Measurements from ENCODE around the gene CHRM4. TPM values are rescaled to one million over a fixed set of nuclear protein-coding genes. Genes with fewer than 3 reads are reported as not detected.

CHRM4 gene
- polyA plus RNA-seq, 2 donors, result 0.02 TPM; not detected in 1

DNA sequence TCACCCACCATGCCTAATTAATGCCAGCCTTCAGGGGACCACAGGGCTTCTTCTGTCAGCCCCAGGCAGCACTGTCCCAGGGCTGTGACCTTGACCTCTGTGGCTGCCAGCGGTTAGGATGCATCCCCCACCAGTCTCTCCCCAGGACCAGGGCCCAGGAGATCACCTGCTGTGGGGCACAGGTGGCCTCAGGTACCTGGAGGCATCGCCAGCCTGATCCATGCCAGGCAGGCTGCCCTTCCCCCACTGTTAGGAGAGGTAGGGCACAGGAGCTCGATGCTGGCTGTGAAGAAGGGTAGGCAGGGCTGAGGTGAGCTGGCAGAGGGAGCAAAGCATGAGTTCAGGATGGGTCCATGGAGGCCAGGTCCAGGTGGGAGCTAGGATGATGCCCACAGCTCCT, 26.8 kb downstream of the CHRM4 start:
- H3K4me1 ChIP-seq (ENCODE audit: control insufficient read depth in 2 of 2, insufficient read depth in 2 of 2, low read length in 1 of 2), result peaks cover 13 to 30% of the 10 kb centered on the region in 2 donors
- no peaks in the 10 kb centered on the region for H3K27me3 ChIP-seq (ENCODE audit: control insufficient read depth in 1 of 2, insufficient read depth in 2 of 2, low read length in 2 of 2)
- H3K4me3 ChIP-seq (ENCODE audit: low read depth in 1 of 2, low read length in 2 of 2), result no peak overlapping the region
- 76 to 78% methylated on average over 3 of the region's 3 CpGs for WGBS, 2 donors
- H3K36me3 ChIP-seq (ENCODE audit: control insufficient read depth in 2 of 2, insufficient read depth in 2 of 2, low read length in 1 of 2), result peaks cover 0 to 17% of the 10 kb centered on the region in 2 donors
- H3K9me3 ChIP-seq (ENCODE audit: control insufficient read depth in 2 of 2, insufficient read depth in 1 of 2, low read depth in 1 of 2, low read length in 1 of 2), result no peaks in the 10 kb centered on the region
- H3K27ac ChIP-seq (ENCODE audit: low read depth in 2 of 2, low read length in 1 of 2), result no peak overlapping the region

- no peak overlapping the region for H3K4me3 ChIP-seq (ENCODE audit: low read depth in 1 of 2, low read length in 2 of 2)
- H3K27ac ChIP-seq (ENCODE audit: low read depth in 2 of 2, low read length in 1 of 2), result peak overlapping the region; percentile 13 to 64
- H3K36me3 ChIP-seq (ENCODE audit: control insufficient read depth in 2 of 2, insufficient read depth in 2 of 2, low read length in 1 of 2), result peaks cover 0 to 16% of the 10 kb centered on the region in 2 donors
- H3K4me1 ChIP-seq (ENCODE audit: control insufficient read depth in 2 of 2, insufficient read depth in 2 of 2, low read length in 1 of 2), result peaks cover 13 to 30% of the 10 kb centered on the region in 2 donors
- no peaks in the 10 kb centered on the region for H3K27me3 ChIP-seq (ENCODE audit: control insufficient read depth in 1 of 2, insufficient read depth in 2 of 2, low read length in 2 of 2)
- 83 to 88% methylated on average over 9 of the region's 9 CpGs for WGBS, 2 donors
- no peaks in the 10 kb centered on the region for H3K9me3 ChIP-seq (ENCODE audit: control insufficient read depth in 2 of 2, insufficient read depth in 1 of 2, low read depth in 1 of 2, low read length in 1 of 2)
These were observed 27.5 kb downstream of the CHRM4 start for GRCh38 chr11:46364056-46364455.

DNA sequence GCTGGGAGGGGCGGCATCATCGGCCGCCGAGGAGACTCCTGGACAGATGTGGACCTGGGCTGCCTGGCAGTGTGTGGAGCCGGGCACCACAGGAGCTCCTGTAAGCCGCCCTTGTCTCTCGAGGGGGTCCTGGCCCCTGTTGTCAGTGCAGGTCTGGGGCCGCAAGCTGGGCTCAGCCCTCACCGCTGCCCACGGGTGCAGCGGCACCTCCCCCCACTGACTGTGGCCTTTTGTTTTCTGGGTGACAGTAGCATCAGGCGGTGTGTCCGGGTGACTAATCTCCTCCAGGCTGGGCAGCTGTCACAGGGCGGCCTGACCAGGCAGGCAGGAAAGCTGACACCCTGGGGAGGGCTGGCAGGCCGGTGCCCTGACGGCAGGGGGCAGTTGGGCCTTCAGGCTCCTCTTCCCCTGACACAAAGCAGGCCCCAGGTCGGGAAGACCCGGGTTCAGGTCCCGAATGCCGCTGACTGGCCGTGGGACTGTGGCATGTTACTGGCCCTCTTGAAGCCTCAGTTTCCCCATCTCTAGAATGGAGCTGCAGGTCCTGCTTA, 28.0 kb downstream of the CHRM4 start:
- H3K27ac ChIP-seq (ENCODE audit: low read depth in 2 of 2, low read length in 1 of 2), result peak overlapping the region; percentile 13 to 64
- H3K9me3 ChIP-seq (ENCODE audit: control insufficient read depth in 2 of 2, insufficient read depth in 1 of 2, low read depth in 1 of 2, low read length in 1 of 2), result no peaks in the 10 kb centered on the region
- WGBS, 2 donors, result 67 to 78% methylated on average over 21 of the region's 21 CpGs
- H3K4me1 ChIP-seq (ENCODE audit: control insufficient read depth in 2 of 2, insufficient read depth in 2 of 2, low read length in 1 of 2), result peaks cover 13 to 30% of the 10 kb centered on the region in 2 donors
- peaks cover 0 to 16% of the 10 kb centered on the region in 2 donors for H3K36me3 ChIP-seq (ENCODE audit: control insufficient read depth in 2 of 2, insufficient read depth in 2 of 2, low read length in 1 of 2)
- H3K27me3 ChIP-seq (ENCODE audit: control insufficient read depth in 1 of 2, insufficient read depth in 2 of 2, low read length in 2 of 2), result no peaks in the 10 kb centered on the region
- H3K4me3 ChIP-seq (ENCODE audit: low read depth in 1 of 2, low read length in 2 of 2), result no peak overlapping the region

- H3K4me3 ChIP-seq (ENCODE audit: low read depth in 1 of 2, low read length in 2 of 2), result no peak overlapping the region
- peaks cover 0 to 12% of the 10 kb centered on the region in 2 donors for H3K36me3 ChIP-seq (ENCODE audit: control insufficient read depth in 2 of 2, insufficient read depth in 2 of 2, low read length in 1 of 2)
- 58 to 67% methylated on average over 9 of the region's 9 CpGs for WGBS, 2 donors
These were observed 28.6 kb downstream of the CHRM4 start for GRCh38 chr11:46363031-46363407.

DNA sequence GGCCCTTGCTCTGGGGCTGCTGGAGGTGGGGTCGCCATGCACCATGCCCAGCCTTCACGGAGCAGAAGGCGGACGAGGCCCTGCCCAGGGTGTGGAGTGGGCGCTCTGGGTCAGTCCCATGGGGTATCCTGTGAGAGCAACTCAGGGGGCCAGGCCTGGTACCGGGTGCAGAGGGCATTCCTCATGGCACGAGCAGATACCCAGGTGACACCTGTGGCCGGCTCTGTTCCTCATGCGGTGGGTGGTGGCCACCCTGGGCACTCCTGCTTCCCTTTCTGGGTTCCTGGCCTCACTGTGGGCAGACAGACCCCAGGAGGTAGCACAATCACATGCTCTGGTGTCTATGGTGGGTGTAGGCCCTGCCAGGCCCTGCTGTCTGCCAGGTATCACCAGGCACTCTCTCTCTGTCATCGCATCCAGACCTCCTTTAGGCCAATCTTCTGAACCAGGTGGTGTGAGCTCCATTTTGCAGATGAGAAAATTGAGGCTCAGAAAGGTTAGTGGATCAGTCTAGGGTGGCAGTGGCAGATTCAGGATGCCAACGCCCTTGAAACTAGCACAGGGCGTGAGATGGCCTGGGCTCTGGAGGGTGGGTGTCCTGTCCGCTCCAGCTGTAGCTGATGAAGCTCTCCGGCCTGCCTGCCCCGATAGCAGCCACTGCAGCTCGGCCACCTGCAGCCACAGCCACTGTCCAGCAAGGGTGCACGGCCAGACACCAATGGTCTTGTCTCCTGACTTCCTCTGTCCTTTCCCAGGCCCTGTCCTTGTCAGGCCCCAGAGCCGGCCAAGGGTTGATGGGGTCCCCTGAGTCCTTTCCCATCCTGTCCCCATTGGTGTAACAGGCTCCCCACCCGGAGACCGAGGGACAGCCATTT, 29.2 kb downstream of the CHRM4 start:
- 76 to 84% methylated on average over 20 of the region's 20 CpGs for WGBS, 2 donors
- H3K27me3 ChIP-seq (ENCODE audit: control insufficient read depth in 1 of 2, insufficient read depth in 2 of 2, low read length in 2 of 2), result no peaks in the 10 kb centered on the region
- no peaks in the 10 kb centered on the region for H3K9me3 ChIP-seq (ENCODE audit: control insufficient read depth in 2 of 2, insufficient read depth in 1 of 2, low read depth in 1 of 2, low read length in 1 of 2)
- H3K36me3 ChIP-seq (ENCODE audit: control insufficient read depth in 2 of 2, insufficient read depth in 2 of 2, low read length in 1 of 2), result peaks cover 0 to 8% of the 10 kb centered on the region in 2 donors
- H3K4me3 ChIP-seq (ENCODE audit: low read depth in 1 of 2, low read length in 2 of 2), result no peak overlapping the region
- H3K4me1 ChIP-seq (ENCODE audit: control insufficient read depth in 2 of 2, insufficient read depth in 2 of 2, low read length in 1 of 2), result peaks cover 13 to 34% of the 10 kb centered on the region in 2 donors
- H3K27ac ChIP-seq (ENCODE audit: low read depth in 2 of 2, low read length in 1 of 2), result peak overlapping the region; percentile 42 to 85

More at GRCh38 chr11:46363031-46363407, 28.6 kb downstream of the CHRM4 start:
- Histone ChIP-seq H3K9me3 (ENCODE audit: control insufficient read depth in 2 of 2, insufficient read depth in 1 of 2, low read depth in 1 of 2, low read length in 1 of 2) (no peaks in the 10 kb centered on the region), H3K27me3 (ENCODE audit: control insufficient read depth in 1 of 2, insufficient read depth in 2 of 2, low read length in 2 of 2) (no peaks in the 10 kb centered on the region), H3K27ac (ENCODE audit: low read depth in 2 of 2, low read length in 1 of 2) (peak overlapping the region; percentile 62 to 64), H3K4me1 (ENCODE audit: control insufficient read depth in 2 of 2, insufficient read depth in 2 of 2, low read length in 1 of 2) (peaks cover 13 to 30% of the 10 kb centered on the region in 2 donors)

DNA sequence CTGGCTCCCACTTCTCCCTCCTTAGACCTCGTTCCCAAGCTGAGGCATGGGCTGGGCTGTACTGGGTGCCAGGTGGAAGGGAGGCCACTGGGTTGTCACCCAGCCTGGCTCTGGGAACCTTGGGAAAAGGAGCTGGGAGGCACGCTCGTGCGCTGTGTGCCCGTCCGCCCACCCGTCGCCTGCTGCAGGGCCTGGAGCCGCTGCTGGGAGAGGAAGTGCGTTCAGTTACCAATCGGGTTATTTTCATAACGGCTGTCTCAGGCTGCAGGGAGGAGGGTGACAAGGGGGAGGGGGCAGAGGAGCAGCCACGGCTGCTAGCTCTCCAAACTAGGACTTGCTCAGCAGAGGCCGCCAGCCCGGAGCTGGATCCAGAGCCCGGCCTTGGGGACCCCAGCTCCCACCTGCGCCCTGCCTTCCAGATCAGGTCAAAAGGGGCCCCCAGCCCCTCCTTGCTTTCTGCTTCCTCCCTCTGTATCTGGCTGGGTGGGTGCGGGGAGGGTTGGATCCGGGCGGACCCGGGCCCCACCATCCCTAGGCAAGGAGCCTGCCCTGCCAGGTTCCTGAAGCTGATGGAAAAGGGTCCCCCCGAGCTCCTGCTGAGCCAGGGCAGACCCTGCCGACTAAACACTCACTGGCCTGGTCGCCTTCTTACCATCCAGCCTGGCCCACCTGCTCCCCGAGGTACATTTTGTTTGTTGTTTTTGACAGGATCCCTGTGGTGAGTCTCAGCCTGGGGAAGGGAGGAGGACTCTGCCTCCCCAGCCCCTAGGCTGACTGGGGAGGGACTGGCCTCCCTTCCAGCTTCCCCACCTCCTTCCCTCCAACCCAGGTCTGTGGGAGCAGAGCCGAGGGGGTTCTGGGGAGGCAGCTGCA, 30.1 kb downstream of the CHRM4 start:
- 23 to 37% methylated on average over 21 to 26 of the region's 26 CpGs for WGBS, 2 donors
- Histone ChIP-seq H3K9me3 (ENCODE audit: control insufficient read depth in 2 of 2, insufficient read depth in 1 of 2, low read depth in 1 of 2, low read length in 1 of 2) (no peaks in the 10 kb centered on the region), H3K36me3 (ENCODE audit: control insufficient read depth in 2 of 2, insufficient read depth in 2 of 2, low read length in 1 of 2) (peaks cover 0 to 3% of the 10 kb centered on the region in 2 donors), H3K27ac (ENCODE audit: low read depth in 2 of 2, low read length in 1 of 2) (peak overlapping the region; percentile 61 to 85), H3K4me3 (ENCODE audit: low read depth in 1 of 2, low read length in 2 of 2) (no peak overlapping the region), H3K4me1 (ENCODE audit: control insufficient read depth in 2 of 2, insufficient read depth in 2 of 2, low read length in 1 of 2) (peaks cover 13 to 31% of the 10 kb centered on the region in 2 donors), H3K27me3 (ENCODE audit: control insufficient read depth in 1 of 2, insufficient read depth in 2 of 2, low read length in 2 of 2) (no peaks in the 10 kb centered on the region)

DNA sequence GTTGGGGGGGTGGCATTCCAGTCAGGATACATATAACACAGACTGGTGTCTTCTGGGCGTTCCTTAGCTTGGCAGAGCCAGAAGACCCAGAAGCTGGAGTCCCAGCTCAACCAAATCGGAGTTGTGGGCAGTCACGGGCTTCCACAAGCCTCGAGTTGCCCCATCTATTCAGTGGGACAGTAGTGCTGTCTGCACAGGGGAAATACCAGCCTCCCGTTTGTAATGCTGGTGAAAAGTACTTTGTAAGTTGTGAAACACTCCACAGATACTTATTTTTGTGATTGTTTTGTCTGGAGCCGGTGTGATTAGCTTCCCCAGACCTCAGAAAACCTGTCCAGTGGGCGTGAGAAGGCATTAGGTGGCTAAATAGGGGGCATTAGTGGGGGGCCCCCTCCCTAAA, 30.7 kb downstream of the CHRM4 start:
- Histone ChIP-seq H3K4me3 (ENCODE audit: low read depth in 1 of 2, low read length in 2 of 2) (no peak overlapping the region), H3K36me3 (ENCODE audit: control insufficient read depth in 2 of 2, insufficient read depth in 2 of 2, low read length in 1 of 2) (no peaks in the 10 kb centered on the region), H3K9me3 (ENCODE audit: control insufficient read depth in 2 of 2, insufficient read depth in 1 of 2, low read depth in 1 of 2, low read length in 1 of 2) (no peaks in the 10 kb centered on the region), H3K27me3 (ENCODE audit: control insufficient read depth in 1 of 2, insufficient read depth in 2 of 2, low read length in 2 of 2) (no peaks in the 10 kb centered on the region), H3K4me1 (ENCODE audit: control insufficient read depth in 2 of 2, insufficient read depth in 2 of 2, low read length in 1 of 2) (peaks cover 17 to 31% of the 10 kb centered on the region in 2 donors), H3K27ac (ENCODE audit: low read depth in 2 of 2, low read length in 1 of 2) (peak overlapping the region; percentile 61 to 85)
- WGBS, 2 donors, result 45 to 59% methylated on average over 7 of the region's 7 CpGs

GRCh38 chr11:46359953-46360352, 31.6 kb downstream of the CHRM4 start:
- 62 to 79% methylated on average over 1 of the region's 1 CpG for WGBS, 2 donors
- H3K27ac ChIP-seq (ENCODE audit: low read depth in 2 of 2, low read length in 1 of 2), result no peak overlapping the region
- no peaks in the 10 kb centered on the region for H3K36me3 ChIP-seq (ENCODE audit: control insufficient read depth in 2 of 2, insufficient read depth in 2 of 2, low read length in 1 of 2)
- H3K4me1 ChIP-seq (ENCODE audit: control insufficient read depth in 2 of 2, insufficient read depth in 2 of 2, low read length in 1 of 2), result peaks cover 17 to 31% of the 10 kb centered on the region in 2 donors
- H3K9me3 ChIP-seq (ENCODE audit: control insufficient read depth in 2 of 2, insufficient read depth in 1 of 2, low read depth in 1 of 2, low read length in 1 of 2), result no peaks in the 10 kb centered on the region
- H3K4me3 ChIP-seq (ENCODE audit: low read depth in 1 of 2, low read length in 2 of 2), result no peak overlapping the region
- no peaks in the 10 kb centered on the region for H3K27me3 ChIP-seq (ENCODE audit: control insufficient read depth in 1 of 2, insufficient read depth in 2 of 2, low read length in 2 of 2)

DNA sequence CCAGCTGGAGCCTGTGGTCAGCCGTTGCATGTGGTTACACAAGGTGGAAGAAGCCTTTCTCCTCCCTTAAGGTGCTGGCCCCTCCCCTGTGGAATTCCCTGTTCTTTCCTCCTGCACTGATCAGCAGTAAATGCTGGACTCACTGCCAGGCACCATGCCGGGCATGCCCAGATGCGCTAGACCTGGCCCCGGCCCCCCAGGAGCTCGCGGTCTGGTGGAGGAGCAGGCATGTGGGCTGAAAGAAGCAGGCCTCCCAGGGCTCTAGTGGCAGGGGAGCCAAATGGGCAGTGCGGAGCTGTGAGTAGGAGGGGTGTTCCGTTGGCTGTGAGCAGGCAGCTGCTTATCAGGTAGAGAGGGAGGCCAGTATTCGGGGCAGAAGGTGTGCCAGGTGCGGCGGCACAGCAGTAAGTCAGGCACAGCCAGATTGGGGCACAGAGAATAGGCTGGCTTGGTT, 34.1 kb downstream of the CHRM4 start:
- WGBS, 2 donors, result 45 to 50% methylated on average over 11 of the region's 11 CpGs
- no peaks in the 10 kb centered on the region for H3K27me3 ChIP-seq (ENCODE audit: control insufficient read depth in 1 of 2, insufficient read depth in 2 of 2, low read length in 2 of 2)
- H3K4me1 ChIP-seq (ENCODE audit: control insufficient read depth in 2 of 2, insufficient read depth in 2 of 2, low read length in 1 of 2), result peaks cover 7 to 22% of the 10 kb centered on the region in 2 donors
- peaks cover 0 to 3% of the 10 kb centered on the region in 2 donors for H3K36me3 ChIP-seq (ENCODE audit: control insufficient read depth in 2 of 2, insufficient read depth in 2 of 2, low read length in 1 of 2)
- peak overlapping the region; percentile 24 to 59 for H3K27ac ChIP-seq (ENCODE audit: low read depth in 2 of 2, low read length in 1 of 2)
- H3K9me3 ChIP-seq (ENCODE audit: control insufficient read depth in 2 of 2, insufficient read depth in 1 of 2, low read depth in 1 of 2, low read length in 1 of 2), result no peaks in the 10 kb centered on the region
- H3K4me3 ChIP-seq (ENCODE audit: low read depth in 1 of 2, low read length in 2 of 2), result no peak overlapping the region
